Ishikawa (cell line): Measurements from ENCODE around the gene LCA5L.

Experiments used
- CEBPB ChIP-seq: IDR thresholded peaks from 2 replicates; pipeline ENCODE4 v1.6.1; 2012
- CREB1 ChIP-seq: IDR thresholded peaks from 2 replicates; pipeline ENCODE4 v1.6.1; 2012; ENCODE audit warnings: low read depth
- EGR1 ChIP-seq: IDR thresholded peaks from 2 replicates; pipeline ENCODE4 v1.6.1; 2012
- EP300 ChIP-seq: IDR thresholded peaks from 2 replicates; pipeline ENCODE4 v1.6.1; 2012; ENCODE audit warnings: borderline replicate concordance
- FOXM1 ChIP-seq: IDR thresholded peaks from 2 replicates; pipeline ENCODE4 v1.6.1; 2012; ENCODE audit warnings: low read depth, borderline replicate concordance
- MAX ChIP-seq: IDR thresholded peaks from 2 replicates; pipeline ENCODE4 v1.6.1; 2012
- NFIC ChIP-seq: IDR thresholded peaks from 2 replicates; pipeline ENCODE4 v1.6.1; 2012
- RAD21 ChIP-seq: IDR thresholded peaks from 2 replicates; pipeline ENCODE4 v1.6.1; 2012; ENCODE audit warnings: low read depth
- REST ChIP-seq: IDR thresholded peaks from 2 replicates; pipeline ENCODE4 v1.6.1; 2012; ENCODE audit warnings: low read depth, mild to moderate bottlenecking
- TAF1 ChIP-seq: IDR thresholded peaks from 2 replicates; pipeline ENCODE4 v1.6.1; 2012; ENCODE audit warnings: low read depth, mild to moderate bottlenecking
- TCF12 ChIP-seq: IDR thresholded peaks from 2 replicates; pipeline ENCODE4 v1.6.1; 2012; ENCODE audit warnings: low read depth
- TEAD4 ChIP-seq: IDR thresholded peaks from 2 replicates; pipeline ENCODE4 v1.6.1; 2012
- USF1 ChIP-seq: IDR thresholded peaks from 2 replicates; pipeline ENCODE4 v1.6.1; 2012
- YY1 ChIP-seq: IDR thresholded peaks from 2 replicates; pipeline ENCODE4 v1.6.1; 2012; ENCODE audit warnings: low read depth

- TF ChIP-seq TCF12 (no peak), NFIC (no peak), EGR1 (no peak), RAD21 (no peak), FOXM1 (no peak), YY1 (no peak), REST (no peak), CREB1 (no peak), TAF1 (no peak), EP300 (no peak), USF1 (no peak), CEBPB (no peak), TEAD4 (no peak), MAX (no peak)
These were observed 6.8 kb upstream of the LCA5L start for GRCh38 chr21:39452207-39452969.
